ENCODE data around the gene SCUBE3.

- TF ChIP-seq CTCF (IDR thresholded peaks at IDR 0.05; ENCODE audit: insufficient read depth, low read length, poor library complexity, severe bottlenecking) (no peak), EZH2phosphoT487 (conservative IDR thresholded peaks at IDR 0.05; ENCODE audit: low read length) (no peak)
Observed at GRCh38 chr6:35191889-35192288, 21.9 kb upstream of the SCUBE3 start.
